HG03469 (cell line): ENCODE measurements around the gene NANOS1.
A peak's percentile ranks its signal among the peaks of the same experiment; 100 is the strongest.

ENCODE experiments used
- ATAC-seq: cut with Tn5 transposase; IDR thresholded peaks from one replicate; pipeline ENCODE4 v1.9.1; 2021; ENCODE audit warnings: mild to moderate bottlenecking, moderate library complexity, moderate number of reproducible peaks; ENCODE audit not compliant: unreplicated experiment

The NANOS1 gene

GRCh38 chr10:119029613-119030420, at the start of gene NANOS1:
Gene NANOS1 (plus strand): TSS chr10:119029714. CDS start chr10:119029802, 88 bp downstream.
- peak; percentile 5 for ATAC-seq

GRCh38 chr10:118980135-118980865, 49.2 kb upstream of the NANOS1 start:
- ATAC-seq = no peak

GRCh38 chr10:118980870-118981269, 48.6 kb upstream of the NANOS1 start:
- ATAC-seq = no peak

- no peak for ATAC-seq
Measured at GRCh38 chr10:118981946-118982345, 47.6 kb upstream of the NANOS1 start.

GRCh38 chr10:118982366-118982765, 47.1 kb upstream of the NANOS1 start:
- ATAC-seq = no peak

GRCh38 chr10:118983263-118983662, 46.3 kb upstream of the NANOS1 start:
- no peak for ATAC-seq

GRCh38 chr10:118985576-118985975, 43.9 kb upstream of the NANOS1 start:
- ATAC-seq = no peak

- ATAC-seq = peak; percentile 51
Measured at GRCh38 chr10:118986815-118987790, 42.4 kb upstream of the NANOS1 start.

GRCh38 chr10:118990326-118990725, 39.2 kb upstream of the NANOS1 start:
- no peak for ATAC-seq

GRCh38 chr10:118992496-118992895, 37.0 kb upstream of the NANOS1 start:
- ATAC-seq = no peak

GRCh38 chr10:118993214-118993613, 36.3 kb upstream of the NANOS1 start:
- ATAC-seq = no peak

GRCh38 chr10:118994321-118994720, 35.2 kb upstream of the NANOS1 start:
- no peak for ATAC-seq

- no peak for ATAC-seq
Measured at GRCh38 chr10:118995739-118996138, 33.8 kb upstream of the NANOS1 start.

- ATAC-seq = no peak
Measured at GRCh38 chr10:118997379-118997778, 32.1 kb upstream of the NANOS1 start.

GRCh38 chr10:118998183-118998582, 31.3 kb upstream of the NANOS1 start:
- ATAC-seq = no peak

- no peak for ATAC-seq
Measured at GRCh38 chr10:119001717-119002500, 27.6 kb upstream of the NANOS1 start.

GRCh38 chr10:119003572-119004289, 25.8 kb upstream of the NANOS1 start:
- ATAC-seq = no peak

- no peak for ATAC-seq
Measured at GRCh38 chr10:119005362-119006043, 24.0 kb upstream of the NANOS1 start.
